Keratinocyte (primary cell): ENCODE results near the gene IGFBP4. TPM values are rescaled to one million over a fixed set of nuclear protein-coding genes. Genes with fewer than 3 reads are reported as not detected.

Experiments used
- DNase-seq: peaks from one replicate; pipeline ENCODE4 v3.0.0-alpha.2; 2011; ENCODE audit warnings: low read depth, missing footprints, low spot score
- FAIRE-seq: peaks from 2 replicates; lab custom pipeline; 2011; peaks lifted over from hg19 to GRCh38; lab: Jason Lieb, UNC
- H2AFZ ChIP-seq: 2 replicates; pipeline ENCODE4 v1.6.0; 2012; ENCODE audit warnings: low read length, control low read depth, inconsistent platforms; ENCODE audit not compliant: control insufficient read depth
- H3K27ac ChIP-seq: 2 replicates; pipeline ENCODE4 v1.5.1; 2011; ENCODE audit warnings: low read length; ENCODE audit not compliant: control insufficient read depth, insufficient read depth
- H3K27me3 ChIP-seq: 3 replicates; pipeline ENCODE4 v1.6.0; 2011; ENCODE audit warnings: low read length; ENCODE audit not compliant: control insufficient read depth, insufficient read depth; ENCODE audit errors: extremely low read depth
- H3K36me3 ChIP-seq, 2 experiments: 2 replicates in 1 of 2; 3 replicates in 1 of 2; pipeline ENCODE4 v1.5.1; 2011; ENCODE audit warnings: low read length in 2 of 2, mild to moderate bottlenecking in 1 of 2; ENCODE audit not compliant: control insufficient read depth in 2 of 2, insufficient read depth in 2 of 2; ENCODE audit errors: extremely low read depth in 1 of 2
- H3K4me1 ChIP-seq: 3 replicates; pipeline ENCODE4 v1.5.1; 2011; ENCODE audit warnings: low read length; ENCODE audit not compliant: control insufficient read depth, insufficient read depth; ENCODE audit errors: extremely low read depth
- H3K4me2 ChIP-seq: 3 replicates; pipeline ENCODE4 v1.6.0; 2011; ENCODE audit warnings: low read depth, low read length; ENCODE audit not compliant: control insufficient read depth, insufficient read depth; ENCODE audit errors: extremely low read depth
- H3K4me3 ChIP-seq, 3 experiments: fragments of 200-600 bp in 1 of 3; sonication (generic) in 1 of 3; 2 replicates in 2 of 3; 3 replicates in 1 of 3; pipeline ENCODE4 v1.5.1; 2011 to 2016; ENCODE audit warnings: low read length in 3 of 3, mild to moderate bottlenecking in 3 of 3, control low read depth in 2 of 3, inconsistent platforms in 1 of 3, low read depth in 1 of 3, mixed read lengths in 1 of 3, mixed run types in 1 of 3, moderate library complexity in 1 of 3; ENCODE audit not compliant: control insufficient read depth in 2 of 3, insufficient read depth in 2 of 3; ENCODE audit errors: extremely low read depth in 1 of 3
- H3K79me2 ChIP-seq: 2 replicates; pipeline ENCODE4 v1.6.0; 2012; ENCODE audit warnings: low read length; ENCODE audit not compliant: control insufficient read depth, insufficient read depth
- H3K9ac ChIP-seq: 3 replicates; pipeline ENCODE4 v1.6.0; 2011; ENCODE audit warnings: low read length; ENCODE audit not compliant: control insufficient read depth, insufficient read depth; ENCODE audit errors: extremely low read depth
- H3K9me1 ChIP-seq: 3 replicates; pipeline ENCODE4 v1.6.0; 2011; ENCODE audit warnings: low read length; ENCODE audit not compliant: control insufficient read depth, insufficient read depth; ENCODE audit errors: extremely low read depth
- H3K9me3 ChIP-seq: 2 replicates; pipeline ENCODE4 v1.5.1; 2012; ENCODE audit warnings: low read depth, low read length; ENCODE audit not compliant: control insufficient read depth
- H4K20me1 ChIP-seq: 3 replicates; pipeline ENCODE4 v1.6.0; 2011; ENCODE audit warnings: low read length; ENCODE audit not compliant: control insufficient read depth, insufficient read depth; ENCODE audit errors: extremely low read depth
- CTCF ChIP-seq, 3 experiments: IDR thresholded peaks in 1 of 3; conservative IDR thresholded peaks in 1 of 3; optimal IDR thresholded peaks in 1 of 3; 2 replicates in 2 of 3; 3 replicates in 1 of 3; pipeline versions ENCODE3 to v1.5.1; 2011; ENCODE audit warnings: low read length in 3 of 3, mild to moderate bottlenecking in 3 of 3, moderate library complexity in 2 of 3, control low read depth in 1 of 3, inconsistent platforms in 1 of 3; ENCODE audit not compliant: insufficient read depth in 2 of 3; ENCODE audit errors: extremely low read depth in 1 of 3
- EZH2 ChIP-seq: IDR thresholded peaks from one replicate; pipeline ENCODE4 v1.6.1; 2012; ENCODE audit warnings: inconsistent platforms, mild to moderate bottlenecking, low read length, moderate library complexity
- dilution Hi-C: fragments of 300-500 bp; cut with MboI; formaldehyde crosslinking; loops from one replicate; pipeline ENCODE4 v1.7.0; 2020; ENCODE audit warnings: low sequenced_read_pairs; ENCODE audit not compliant: extremely low pct_ligation_motif_present
- polyA plus RNA-seq, 5 experiments: library from polyadenylated mRNA; depleted of rRNA in 3 of 5; stranded (reverse) in 3 of 5; stranded (forward) in 1 of 5; unstranded in 1 of 5; fragments of >200 nt; gene quantifications; 1 replicate in 1 of 5; 2 replicates in 3 of 5; 3 replicates in 1 of 5; pipeline versions ENCODE4 v1.2.1 to v1.2.3, GENCODE V29; 2011 to 2012; ENCODE audit warnings: missing spikeins in 2 of 5, low read depth in 1 of 5, low replicate concordance in 1 of 5

The IGFBP4 gene
- polyA plus RNA-seq, 1 donor (not counting 4 experiments of a cell fraction or from before 2014, with no cell fraction given), result 6.0 TPM

GRCh38 chr17:40486522-40487370, 43.5 kb downstream of the IGFBP4 start:
- FAIRE-seq (peak; percentile 76), DNase-seq (peak; percentile 41)
- TF ChIP-seq EZH2 (no peak), CTCF (optimal IDR thresholded peaks at IDR 0.05 in 1 of 3, IDR thresholded peaks at IDR 0.05 in 1 of 3, conservative IDR thresholded peaks at IDR 0.05 in 1 of 3; ENCODE audit: extremely low read depth in 1 of 3, insufficient read depth in 2 of 3, low read length in 3 of 3) (no peak)
- H3K9ac ChIP-seq, result peak overlapping the region; percentile 74
- H3K27ac ChIP-seq, result peak overlapping the region; percentile 96
- H3K9me3 ChIP-seq, result no peaks in the 10 kb centered on the region
- H3K9me1 ChIP-seq, result peaks cover 3% of the 10 kb centered on the region
- peaks cover 25 to 85% of the 10 kb centered on the region in 2 experiments for H3K36me3 ChIP-seq
- peaks cover 71% of the 10 kb centered on the region for H4K20me1 ChIP-seq
- H3K79me2 ChIP-seq, result no peaks in the 10 kb centered on the region
- H3K27me3 ChIP-seq, result no peaks in the 10 kb centered on the region
- H3K4me1 ChIP-seq, result peaks cover 87% of the 10 kb centered on the region
- dilution Hi-C loops, result no loop called here
- no peak overlapping the region for H2AFZ ChIP-seq
- H3K4me2 ChIP-seq, result peak overlapping the region; percentile 31
- H3K4me3 ChIP-seq, result no peak overlapping the region

GRCh38 chr17:40487371-40488020, 44.2 kb downstream of the IGFBP4 start:
- DNase-seq, result peak; percentile 69
- Histone ChIP-seq H4K20me1 (peaks cover 74% of the 10 kb centered on the region), H3K27ac (peak overlapping the region; percentile 96), H3K9me1 (peaks cover 7% of the 10 kb centered on the region), H2AFZ (no peak overlapping the region), H3K79me2 (peaks cover 2% of the 10 kb centered on the region), H3K4me2 (no peak overlapping the region), H3K36me3 (peaks cover 20 to 88% of the 10 kb centered on the region in 2 experiments), H3K27me3 (no peaks in the 10 kb centered on the region), H3K4me3 (no peak overlapping the region), H3K9ac (peak overlapping the region; percentile 14), H3K9me3 (no peaks in the 10 kb centered on the region), H3K4me1 (peaks cover 91% of the 10 kb centered on the region)
- TF ChIP-seq CTCF (optimal IDR thresholded peaks at IDR 0.05 in 1 of 3, IDR thresholded peaks at IDR 0.05 in 1 of 3, conservative IDR thresholded peaks at IDR 0.05 in 1 of 3; ENCODE audit: extremely low read depth in 1 of 3, insufficient read depth in 2 of 3, low read length in 3 of 3) (no peak), EZH2 (no peak)
- FAIRE-seq, result no peak
- dilution Hi-C loops, result no loop called here
